Esophagus squamous epithelium (tissue), 5 donors: Measurements from ENCODE around the gene CROT. TPM values are rescaled to one million over a fixed set of nuclear protein-coding genes. Genes with fewer than 3 reads are reported as not detected.

Experiments used
- DNase-seq: peaks from one replicate; lab custom pipeline; 2025; lab: John Stamatoyannopoulos, UW
- H3K27ac ChIP-seq, 4 donors: fragments of 200-600 bp; sonication (generic); one replicate each; pipeline ENCODE4 v1.5.1; 2016 to 2019; ENCODE audit warnings: mild to moderate bottlenecking in 1 of 4
- H3K27me3 ChIP-seq, 4 donors: fragments of 200-600 bp; sonication (generic); 1 replicate in 3 of 4; 2 replicates in 1 of 4; pipeline versions ENCODE4 v1.5.1 to v1.6.0; 2017 to 2021; ENCODE audit warnings: antibody characterized with exemption in 1 of 4
- H3K36me3 ChIP-seq, 3 donors: fragments of 200-600 bp; sonication (generic); one replicate each; pipeline ENCODE4 v1.5.1; 2016 to 2019
- H3K4me1 ChIP-seq, 3 donors: fragments of 200-600 bp; sonication (generic); one replicate each; pipeline ENCODE4 v1.5.1; 2017 to 2019
- H3K4me3 ChIP-seq, 4 donors: fragments of 200-600 bp; sonication (generic); 1 replicate in 3 of 4; 2 replicates in 1 of 4; pipeline ENCODE4 v1.5.1; 2016 to 2019; ENCODE audit warnings: mild to moderate bottlenecking in 2 of 4, moderate library complexity in 1 of 4
- H3K9me3 ChIP-seq, 3 donors: fragments of 200-600 bp; sonication (generic); one replicate each; pipeline ENCODE4 v1.5.1; 2016 to 2019
- CTCF ChIP-seq, 6 experiments: fragments of 450-650 bp in 4 of 6; fragments of 200-600 bp in 2 of 6; sonication (generic) in 2 of 6; IDR thresholded peaks; one replicate each; pipeline ENCODE4 v1.5.1; 2016 to 2019; ENCODE audit warnings: antibody characterized with exemption in 6 of 6, mild to moderate bottlenecking in 4 of 6, moderate library complexity in 4 of 6
- POLR2A ChIP-seq, 4 donors: fragments of 450-650 bp; IDR thresholded peaks; one replicate each; pipeline ENCODE4 v1.6.1; 2017; ENCODE audit warnings: antibody characterized with exemption in 4 of 4, mild to moderate bottlenecking in 4 of 4, moderate library complexity in 3 of 4
- WGBS, 2 donors: methylation state at CpG; one replicate each; pipeline ENCODE4 v1.1.5; 2018; 5-methylcytosine and 5-hydroxymethylcytosine counted together
- intact Hi-C: fragments of 100-400 bp; cut with DNase I; formaldehyde crosslinking; loops from one replicate; pipeline ENCODE4 v1.15.0; 2022
- total RNA-seq, 4 donors: library from RNA; depleted of rRNA; stranded (reverse); fragments of >200 nt; gene quantifications; one replicate each; pipeline ENCODE4 v1.1.0, GENCODE V29; 2016
- donor health status: DM: yes; HTN: yes; CAD: no.

Gene CROT
- total RNA-seq, 4 donors from 2014 or later: 34.5 to 42.2 (median 36.1) TPM

- no peaks in the 10 kb centered on the region for H3K27me3 ChIP-seq
- intact Hi-C loops: no loop called here
- TF ChIP-seq CTCF (IDR thresholded peaks at IDR 0.05): no peak
- no peak for TF ChIP-seq POLR2A (IDR thresholded peaks at IDR 0.05)
These were observed 2.2 kb downstream of the CROT start for GRCh38 chr7:87347664-87348063.

GRCh38 chr7:87354749-87355148 is 9.3 kb downstream of the CROT start:
- Histone ChIP-seq H3K4me1 (peaks cover 0 to 12% (median 0%) of the 10 kb centered on the region in 3 donors), H3K36me3 (peaks cover 4 to 83% (median 28%) of the 10 kb centered on the region in 3 donors), H3K27me3 (no peaks in the 10 kb centered on the region), H3K9me3 (peaks cover 0 to 21% (median 0%) of the 10 kb centered on the region in 3 donors), H3K27ac (no peak overlapping the region), H3K4me3 (no peak overlapping the region)
- TF ChIP-seq CTCF (IDR thresholded peaks at IDR 0.05) (no peak), POLR2A (IDR thresholded peaks at IDR 0.05) (no peak)
- 93 to 94% methylated on average over 3 of the region's 3 CpGs for WGBS, 2 donors
- intact Hi-C loops: no loop called here
- DNase-seq: no peak

More at GRCh38 chr7:87347664-87348063, 2.2 kb downstream of the CROT start:
- Histone ChIP-seq H3K4me3 (no peak overlapping the region), H3K27ac (no peak overlapping the region), H3K4me1 (peaks cover 10 to 52% (median 15%) of the 10 kb centered on the region in 3 donors), H3K9me3 (no peaks in the 10 kb centered on the region), H3K36me3 (peaks cover 4 to 45% (median 26%) of the 10 kb centered on the region in 3 donors)
- 66 to 89% methylated on average over 2 of the region's 2 CpGs for WGBS, 2 donors
- no peak for DNase-seq

DNA sequence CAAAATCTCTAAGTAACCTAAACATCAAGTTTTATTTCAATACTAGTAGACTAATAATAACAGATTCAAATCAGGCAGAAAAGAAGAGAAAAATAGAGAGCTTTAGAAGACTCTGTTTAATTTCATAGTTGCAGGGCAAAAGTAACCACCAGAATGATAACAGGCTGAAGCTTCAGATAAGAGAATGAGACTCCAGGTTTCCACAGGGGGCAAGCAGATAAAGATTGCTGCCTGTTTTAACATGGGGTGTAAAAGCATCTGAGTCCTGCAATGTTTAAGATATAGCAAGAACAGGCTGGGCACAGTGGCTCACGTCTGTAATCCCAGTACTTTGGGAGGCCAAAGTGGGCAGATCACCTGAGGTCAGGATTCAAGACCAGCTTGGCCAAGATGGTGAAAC is 11.0 kb downstream of the CROT start:
- no peak overlapping the region for H3K4me3 ChIP-seq
- peaks cover 0 to 21% (median 0%) of the 10 kb centered on the region in 3 donors for H3K9me3 ChIP-seq
- WGBS, 2 donors: 86 to 100% methylated on average over 1 of the region's 1 CpG
- peaks cover 4 to 81% (median 16%) of the 10 kb centered on the region in 3 donors for H3K36me3 ChIP-seq
- H3K4me1 ChIP-seq: peaks cover 0 to 13% (median 0%) of the 10 kb centered on the region in 3 donors
- no peak overlapping the region for H3K27ac ChIP-seq
- intact Hi-C loops: no loop called here
- TF ChIP-seq CTCF (IDR thresholded peaks at IDR 0.05) (no peak), POLR2A (IDR thresholded peaks at IDR 0.05) (no peak)
- H3K27me3 ChIP-seq: no peaks in the 10 kb centered on the region
- no peak for DNase-seq

- Histone ChIP-seq H3K27me3 (no peaks in the 10 kb centered on the region), H3K9me3 (peaks cover 0 to 7% (median 0%) of the 10 kb centered on the region in 3 donors), H3K27ac (no peak overlapping the region), H3K4me3 (no peak overlapping the region), H3K4me1 (peaks cover 0 to 13% (median 0%) of the 10 kb centered on the region in 3 donors), H3K36me3 (peaks cover 0 to 73% (median 4%) of the 10 kb centered on the region in 3 donors)
- TF ChIP-seq CTCF (IDR thresholded peaks at IDR 0.05): no peak
- 33% methylated on average over 2 of the region's 2 CpGs for WGBS, 2 donors
- no peak for DNase-seq
- intact Hi-C loops: no loop called here
These were observed 13.9 kb downstream of the CROT start for GRCh38 chr7:87359366-87359765.

- Histone ChIP-seq H3K4me3 (no peak overlapping the region), H3K27ac (no peak overlapping the region), H3K4me1 (peaks cover 0 to 13% (median 0%) of the 10 kb centered on the region in 3 donors), H3K27me3 (no peaks in the 10 kb centered on the region), H3K9me3 (no peaks in the 10 kb centered on the region), H3K36me3 (peaks cover 0 to 74% (median 4%) of the 10 kb centered on the region in 3 donors)
- no peak for DNase-seq
- intact Hi-C loops: no loop called here
- TF ChIP-seq POLR2A (IDR thresholded peaks at IDR 0.05): no peak
- TF ChIP-seq CTCF (IDR thresholded peaks at IDR 0.05): no peak
- 88 to 89% methylated on average over 2 of the region's 2 CpGs for WGBS, 2 donors
These were observed 15.9 kb downstream of the CROT start for GRCh38 chr7:87361320-87361719.
